GM18508 (cell line): ENCODE measurements around the gene MBD3L5.
"Not testable (repeated sequence)": the region's sequence is repeated elsewhere in the genome, so short reads cannot be mapped to it uniquely, and the experiment has no call there.

ENCODE experiments used
- ATAC-seq: cut with Tn5 transposase; IDR thresholded peaks from one replicate; pipeline ENCODE4 v1.9.1; 2021; ENCODE audit warnings: moderate number of reproducible peaks; ENCODE audit not compliant: insufficient read depth, unreplicated experiment

MBD3L5 gene

DNA sequence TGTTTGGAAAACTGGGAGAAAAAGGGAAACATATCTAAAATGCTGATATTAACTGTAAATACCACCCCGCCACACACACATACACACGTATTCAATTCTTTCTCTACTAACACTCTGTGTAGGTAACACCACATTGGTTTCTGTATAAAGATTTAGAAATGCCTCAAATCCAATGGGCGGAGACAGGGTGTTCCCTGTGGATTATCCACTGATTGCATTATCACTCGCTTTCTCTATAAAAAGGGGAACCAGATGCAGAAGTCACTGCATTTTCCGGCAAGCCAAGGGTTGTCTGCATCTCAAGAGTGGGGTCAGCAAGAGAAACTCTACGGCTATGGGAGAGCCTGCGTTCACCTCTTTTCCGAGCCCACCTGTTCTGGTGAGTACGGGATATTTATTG is at the start of gene MBD3L5:
Gene MBD3L5, plus strand, starts transcription at position 301 of the 400 bp plus-strand sequence. Its CDS starts 34 bp downstream, at position 335.
- not testable (repeated sequence) for ATAC-seq

DNA sequence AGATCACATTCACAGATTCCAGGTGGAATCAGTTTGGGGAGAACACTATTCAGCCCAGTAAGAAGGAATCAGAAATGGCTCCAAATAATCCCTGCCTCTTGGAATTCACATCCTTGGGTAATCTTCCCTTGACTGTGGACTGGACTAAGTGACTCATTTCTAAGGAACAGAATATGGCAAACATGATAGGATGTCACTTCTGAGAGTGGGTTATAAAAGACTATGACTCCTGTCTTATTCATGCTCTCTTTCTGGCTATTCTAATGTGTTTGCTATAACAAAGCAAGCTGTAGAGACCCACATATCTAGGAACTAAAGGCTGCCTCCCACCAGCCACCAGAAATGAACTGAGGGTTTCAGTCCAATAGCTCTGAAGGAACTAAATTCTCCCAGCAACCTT is 46.9 kb upstream of the MBD3L5 start:
- ATAC-seq: no peak

GRCh38 chr19:6987850-6988249 is 42.5 kb upstream of the MBD3L5 start:
- ATAC-seq: no peak

- no peak for ATAC-seq
Measured at GRCh38 chr19:6988257-6988656, 42.1 kb upstream of the MBD3L5 start.

GRCh38 chr19:6995054-6995453 is 35.3 kb upstream of the MBD3L5 start:
- no peak for ATAC-seq

GRCh38 chr19:6996810-6997209 is 33.6 kb upstream of the MBD3L5 start:
- no peak for ATAC-seq

DNA sequence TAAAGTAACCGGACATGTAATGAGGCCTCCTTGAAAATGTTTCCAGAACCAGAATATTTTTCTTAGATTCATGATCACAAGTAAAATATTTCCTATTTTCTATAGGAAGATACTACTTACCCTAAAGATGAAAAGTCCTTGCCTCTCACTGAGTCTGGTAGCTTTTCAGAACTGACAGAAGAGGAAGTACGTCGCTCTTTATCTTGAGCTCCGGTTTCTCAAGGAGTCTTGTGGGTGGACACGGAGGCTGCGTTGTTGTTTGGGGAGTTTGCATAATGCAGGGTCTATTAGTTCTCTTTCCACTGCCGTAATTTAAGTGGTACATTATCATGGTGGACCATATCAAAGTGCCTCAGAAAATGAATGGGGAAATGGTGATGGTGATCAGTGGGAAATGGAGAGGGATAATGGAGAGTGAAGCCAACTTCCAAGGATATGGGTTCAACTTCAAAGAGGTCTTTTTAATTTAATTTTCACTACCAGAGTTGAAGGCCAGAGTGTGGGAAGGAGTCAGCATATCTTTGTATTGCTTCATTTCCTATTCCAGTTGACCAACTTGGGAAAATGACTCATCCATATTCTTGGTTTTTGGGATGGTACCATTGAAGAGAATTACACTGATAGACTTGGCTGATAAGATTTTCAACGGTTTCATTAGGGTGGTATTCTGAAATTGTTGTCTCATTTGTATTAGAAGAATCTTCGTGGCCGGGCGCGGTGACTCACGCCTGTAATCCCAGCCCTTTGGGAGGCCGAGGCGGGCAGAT is 32.5 kb upstream of the MBD3L5 start:
- no peak for ATAC-seq

- no peak for ATAC-seq
Measured at GRCh38 chr19:6999933-7000332, 30.4 kb upstream of the MBD3L5 start.

GRCh38 chr19:7000333-7000732 is 30.0 kb upstream of the MBD3L5 start:
- no peak for ATAC-seq

GRCh38 chr19:7000816-7001215 is 29.6 kb upstream of the MBD3L5 start:
- ATAC-seq: no peak

DNA sequence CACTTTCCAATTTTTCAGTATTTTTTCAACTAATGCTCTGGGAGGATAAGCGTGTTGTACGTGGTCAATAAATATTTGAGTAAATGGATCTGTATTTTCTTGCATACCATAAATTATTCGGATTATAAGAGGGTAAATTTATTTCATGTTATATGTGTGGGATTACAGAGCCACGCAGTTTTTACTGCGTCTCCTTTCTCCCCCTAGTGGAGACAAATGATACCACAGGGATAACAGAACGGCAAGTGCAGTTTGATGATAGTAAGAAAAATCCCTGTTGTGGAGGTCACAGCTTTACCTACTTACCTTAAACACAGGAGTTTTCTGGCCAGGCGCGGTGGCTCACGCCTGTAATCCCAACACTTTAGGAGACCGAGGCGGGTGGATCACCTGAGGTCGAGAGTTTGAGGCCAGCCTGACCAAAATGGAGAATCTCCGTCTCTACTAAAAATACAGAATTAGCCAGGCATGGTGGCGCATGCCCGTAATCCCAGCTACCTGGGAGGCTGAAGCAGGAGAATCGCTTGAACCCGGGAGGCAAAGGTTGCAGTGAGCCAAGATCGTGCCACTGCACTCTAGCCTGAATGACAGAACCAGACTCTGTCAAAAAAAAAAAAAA is 26.0 kb upstream of the MBD3L5 start:
- no peak for ATAC-seq

GRCh38 chr19:7006135-7006704 is 24.2 kb upstream of the MBD3L5 start:
- ATAC-seq: no peak

DNA sequence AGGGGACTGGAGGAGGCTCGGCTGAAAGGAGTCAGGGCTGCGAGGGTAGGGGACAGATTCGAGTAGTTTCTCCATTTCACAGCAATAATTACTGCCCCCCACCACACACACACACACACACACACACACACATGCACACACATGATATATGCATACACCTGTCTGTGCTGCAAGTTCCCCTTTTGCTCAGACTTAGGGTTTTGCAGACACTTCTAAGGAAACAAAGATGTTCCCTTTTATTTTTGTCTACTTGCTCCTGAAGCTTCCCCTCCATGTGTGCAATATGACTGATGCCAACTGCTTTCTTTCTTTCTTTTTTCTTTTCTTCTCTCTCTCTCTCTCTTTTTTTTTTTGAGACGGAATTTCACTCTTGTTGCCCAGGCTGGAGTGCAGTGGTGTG is 22.5 kb upstream of the MBD3L5 start:
- no peak for ATAC-seq

DNA sequence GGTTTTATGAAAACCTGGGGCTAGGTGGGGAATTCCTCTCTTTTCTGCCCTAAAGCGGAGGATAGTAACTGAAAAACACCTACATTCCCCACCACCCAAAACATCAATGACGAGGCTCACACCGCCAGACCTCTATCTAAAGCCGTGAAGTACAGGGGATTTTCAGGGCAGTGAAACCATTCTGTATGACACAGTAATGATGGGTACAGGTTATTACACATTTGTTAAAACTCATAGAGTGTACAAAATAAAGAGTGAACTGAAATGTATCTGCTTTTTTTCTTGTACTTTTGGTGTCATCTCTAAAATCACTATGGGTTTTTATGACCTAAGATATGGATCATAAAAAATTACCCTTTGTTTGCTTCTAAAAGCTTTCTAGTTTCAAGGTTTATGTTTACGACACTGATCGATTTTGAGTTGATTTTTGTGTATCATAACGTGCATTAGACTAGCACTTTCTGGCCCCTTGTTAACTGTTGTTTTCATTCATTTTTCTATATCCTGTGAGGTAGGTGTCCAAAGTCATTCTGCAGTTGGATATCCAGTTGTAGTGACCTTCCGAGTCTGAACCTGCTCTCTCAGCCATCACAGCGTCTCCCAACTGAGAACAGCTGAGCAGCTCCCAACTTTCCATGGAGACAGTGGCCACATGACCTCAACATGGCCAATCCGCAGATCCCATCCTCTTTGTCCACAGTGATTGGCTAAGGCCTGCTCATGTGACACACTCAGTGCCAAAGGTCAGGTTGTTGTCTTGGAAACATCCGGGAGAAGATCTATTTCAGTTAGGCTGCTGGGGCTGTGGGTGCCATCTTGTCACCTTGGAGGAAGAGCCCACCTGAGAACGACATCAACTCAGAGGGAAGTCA is 19.4 kb upstream of the MBD3L5 start:
- no peak for ATAC-seq

DNA sequence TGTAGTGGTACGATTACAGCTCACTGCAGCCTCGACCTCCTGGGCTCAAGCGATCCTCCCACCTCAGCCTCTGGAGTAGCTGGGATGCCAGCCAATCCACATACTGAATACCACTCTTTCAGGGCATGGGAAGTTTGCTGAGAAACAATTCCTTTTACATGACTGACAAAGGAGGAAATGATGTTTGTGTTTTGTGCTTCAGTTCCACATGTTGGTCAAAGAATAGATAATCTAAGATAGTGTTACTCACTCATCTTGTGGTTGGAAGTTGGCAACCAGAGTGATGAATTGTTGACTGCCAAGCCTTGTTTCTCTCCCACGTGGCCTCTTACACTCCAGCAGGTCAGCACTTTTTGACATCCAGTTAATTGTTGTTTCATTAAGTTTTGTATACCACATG is 16.7 kb upstream of the MBD3L5 start:
- ATAC-seq: no peak

DNA sequence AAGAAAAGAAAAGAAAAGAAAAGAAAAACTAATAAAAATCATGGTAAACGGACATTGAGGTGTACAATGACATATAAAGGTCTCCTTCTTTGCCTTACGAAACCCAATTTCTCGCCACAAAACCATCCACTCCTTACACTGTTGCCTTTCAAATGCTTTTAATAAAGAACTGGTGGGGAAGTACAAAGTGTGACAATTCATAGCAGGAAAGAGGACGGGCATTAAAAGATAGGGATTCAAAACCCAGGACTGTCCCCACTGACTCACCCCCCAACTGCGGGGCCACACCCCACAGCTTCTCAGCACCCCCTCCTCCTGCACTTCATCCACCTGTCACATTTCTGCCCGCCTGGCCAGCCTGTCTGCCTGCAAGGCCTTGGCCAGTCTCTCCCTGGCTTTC is 11.6 kb upstream of the MBD3L5 start:
- no peak for ATAC-seq

- not testable (repeated sequence) for ATAC-seq
Measured at GRCh38 chr19:7021331-7021730, 9.0 kb upstream of the MBD3L5 start, which contains the start of gene MBD3L2B. TSS of gene MBD3L2B (minus strand) at chr19:7021431. CDS start at chr19:7021397, 34 bp downstream.

DNA sequence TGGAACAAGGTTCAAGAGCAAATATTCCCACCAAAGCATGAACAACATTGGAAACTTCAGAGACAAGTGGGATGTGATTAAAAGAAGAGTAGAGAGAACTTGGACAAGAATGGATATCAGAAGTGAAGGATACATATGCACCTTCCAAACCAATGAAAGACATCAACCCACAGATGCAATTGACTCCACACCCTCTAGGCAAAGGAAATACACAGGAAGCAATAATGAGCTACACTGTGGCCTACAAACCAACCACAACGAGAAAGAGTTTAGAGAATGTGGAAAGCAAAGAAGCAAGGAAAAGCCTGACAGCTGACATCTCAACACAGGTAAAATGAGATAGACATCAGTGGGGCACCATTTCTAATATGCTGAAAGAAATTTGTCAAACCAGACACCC is 1.6 kb upstream of the MBD3L5 start:
- ATAC-seq: not testable (repeated sequence)

DNA sequence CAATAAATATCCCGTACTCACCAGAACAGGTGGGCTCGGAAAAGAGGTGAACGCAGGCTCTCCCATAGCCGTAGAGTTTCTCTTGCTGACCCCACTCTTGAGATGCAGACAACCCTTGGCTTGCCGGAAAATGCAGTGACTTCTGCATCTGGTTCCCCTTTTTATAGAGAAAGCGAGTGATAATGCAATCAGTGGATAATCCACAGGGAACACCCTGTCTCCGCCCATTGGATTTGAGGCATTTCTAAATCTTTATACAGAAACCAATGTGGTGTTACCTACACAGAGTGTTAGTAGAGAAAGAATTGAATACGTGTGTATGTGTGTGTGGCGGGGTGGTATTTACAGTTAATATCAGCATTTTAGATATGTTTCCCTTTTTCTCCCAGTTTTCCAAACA is 9.7 kb downstream of the MBD3L5 start, which contains the start of gene MBD3L4:
Gene MBD3L4, minus strand, starts transcription at position 101 of the 400 bp plus-strand sequence. Its CDS starts 35 bp downstream, at position 66.
- not testable (repeated sequence) for ATAC-seq

DNA sequence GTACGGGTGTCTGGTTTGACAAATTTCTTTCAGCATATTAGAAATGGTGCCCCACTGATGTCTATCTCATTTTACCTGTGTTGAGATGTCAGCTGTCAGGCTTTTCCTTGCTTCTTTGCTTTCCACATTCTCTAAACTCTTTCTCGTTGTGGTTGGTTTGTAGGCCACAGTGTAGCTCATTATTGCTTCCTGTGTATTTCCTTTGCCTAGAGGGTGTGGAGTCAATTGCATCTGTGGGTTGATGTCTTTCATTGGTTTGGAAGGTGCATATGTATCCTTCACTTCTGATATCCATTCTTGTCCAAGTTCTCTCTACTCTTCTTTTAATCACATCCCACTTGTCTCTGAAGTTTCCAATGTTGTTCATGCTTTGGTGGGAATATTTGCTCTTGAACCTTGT is 11.2 kb downstream of the MBD3L5 start:
- not testable (repeated sequence) for ATAC-seq
